Hair follicular keratinocyte (primary cell): ENCODE measurements around the gene JUP. TPM values are rescaled to one million over a fixed set of nuclear protein-coding genes. Genes with fewer than 3 reads are reported as not detected.

ENCODE experiments used
- total RNA-seq: library from RNA; depleted of rRNA; stranded (reverse); fragments of >200 nt; gene quantifications from 2 replicates; pipeline ENCODE4 v1.2.3, GENCODE V29; 2015

The JUP gene
- total RNA-seq: 457 and 666 TPM in 2 replicates

GRCh38 chr17:41786227-41787020 is at the start of gene JUP:
TSS of gene JUP (minus strand) at chr17:41786711. CDS start at chr17:41771854, 14,857 bp downstream.

GRCh38 chr17:41835800-41836549 is 49.5 kb upstream of the JUP start, which contains the start of gene NT5C3B:
TSS of gene NT5C3B (minus strand) at chr17:41836232. CDS start at chr17:41836193, 39 bp downstream.

GRCh38 chr17:41812381-41813151 is 26.1 kb upstream of the JUP start, which contains the start of gene FKBP10:
TSS of gene FKBP10 (plus strand) at chr17:41813004. CDS start at chr17:41813035, 31 bp downstream.

GRCh38 chr17:41811549-41812380 is 25.3 kb upstream of the JUP start, which contains the start of gene P3H4:
TSS of gene P3H4 (minus strand) at chr17:41811949. CDS start at chr17:41811915, 34 bp downstream.

GRCh38 chr17:41734139-41734948 is 52.2 kb downstream of the JUP start, which contains the start of gene HAP1:
TSS of gene HAP1 (minus strand) at chr17:41734643. CDS start at chr17:41734634, 9 bp downstream.

GRCh38 chr17:41711669-41712400 is 74.7 kb downstream of the JUP start, which contains the start of gene GAST:
TSS of gene GAST (plus strand) at chr17:41712331. CDS start at chr17:41715437, 3,106 bp downstream.

Other genes starting within 250 kb of the JUP start
- 0.23 and 0.61 TPM in 2 replicates for gene KRT9, start 214.7 kb downstream of the JUP start, total RNA-seq
- gene KRT14, start 199.8 kb downstream of the JUP start, total RNA-seq: 10,563 and 10,587 TPM in 2 replicates
- 260 and 387 TPM in 2 replicates for gene KRT16, start 173.9 kb downstream of the JUP start, total RNA-seq
- 10,873 and 11,761 TPM in 2 replicates for gene KRT17, start 162.1 kb downstream of the JUP start, total RNA-seq
- 117 and 140 TPM in 2 replicates for gene EIF1, start 97.8 kb downstream of the JUP start, total RNA-seq
- gene GAST, start 74.4 kb downstream of the JUP start, total RNA-seq: not detected in 2 replicates
- 1.3 and 1.4 TPM in 2 replicates for gene HAP1, start 52.1 kb downstream of the JUP start, total RNA-seq
- 13.5 and 14.7 TPM in 2 replicates for gene P3H4, start 25.2 kb upstream of the JUP start, total RNA-seq
- 12.1 and 21.3 TPM in 2 replicates for gene FKBP10, start 26.3 kb upstream of the JUP start, total RNA-seq
- 35.8 and 49.7 TPM in 2 replicates for gene NT5C3B, start 49.5 kb upstream of the JUP start, total RNA-seq
- 1.0 TPM in 1 of 2 replicates, not detected in the other for gene KLHL10, start 51.1 kb upstream of the JUP start, total RNA-seq
- 13.3 and 15.9 TPM in 2 replicates for gene KLHL11, start 78.7 kb upstream of the JUP start, total RNA-seq
- gene ACLY, start 132.2 kb upstream of the JUP start, total RNA-seq: 279 and 333 TPM in 2 replicates
- 0.39 and 1.6 TPM in 2 replicates for gene ODAD4, start 143.9 kb upstream of the JUP start, total RNA-seq
- 27.3 and 38.2 TPM in 2 replicates for gene CNP, start 180.1 kb upstream of the JUP start, total RNA-seq
- gene DNAJC7, start 230.7 kb upstream of the JUP start, total RNA-seq: 47.7 and 63.7 TPM in 2 replicates
- gene NKIRAS2, start 233.4 kb upstream of the JUP start, total RNA-seq: 34.1 and 34.4 TPM in 2 replicates